ENCODE data around the gene DCLK3.

Gene DCLK3

GRCh38 chr3:36709826-36710365, 54.5 kb downstream of the DCLK3 start:
- FAIRE-seq (no peak), DNase-seq (ENCODE audit: insufficient read length, low spot score) (no peak)

GRCh38 chr3:36709281-36709680, 55.1 kb downstream of the DCLK3 start:
- FAIRE-seq = no peak

GRCh38 chr3:36707623-36708409, 56.5 kb downstream of the DCLK3 start:
- no peak for DNase-seq (ENCODE audit: insufficient read length, low spot score)
- FAIRE-seq = no peak

More at GRCh38 chr3:36709281-36709680, 55.1 kb downstream of the DCLK3 start:
- no peak for DNase-seq (ENCODE audit: insufficient read length, low spot score)

GRCh38 chr3:36705015-36705414, 59.3 kb downstream of the DCLK3 start:
- DNase-seq (ENCODE audit: insufficient read length, low spot score) (no peak), FAIRE-seq (no peak)

GRCh38 chr3:36704280-36704679, 60.1 kb downstream of the DCLK3 start:
- DNase-seq (ENCODE audit: insufficient read length, low spot score) (no peak), FAIRE-seq (no peak)

- peak; percentile 35 for FAIRE-seq
Observed at GRCh38 chr3:36701249-36701572, 63.1 kb downstream of the DCLK3 start.

GRCh38 chr3:36700537-36701248, 63.7 kb downstream of the DCLK3 start:
- FAIRE-seq (peak; percentile 89), DNase-seq (ENCODE audit: insufficient read length, low spot score) (peak; percentile 29)

More at GRCh38 chr3:36701249-36701572, 63.1 kb downstream of the DCLK3 start:
- no peak for DNase-seq (ENCODE audit: insufficient read length, low spot score)

GRCh38 chr3:36698314-36698713, 66.0 kb downstream of the DCLK3 start:
- no peak for FAIRE-seq
- DNase-seq (ENCODE audit: insufficient read length, low spot score) = no peak

- FAIRE-seq (no peak), DNase-seq (ENCODE audit: insufficient read length, low spot score) (no peak)
Observed at GRCh38 chr3:36697229-36698001, 66.9 kb downstream of the DCLK3 start.

- DNase-seq (ENCODE audit: insufficient read length, low spot score) = no peak
- FAIRE-seq = no peak
Observed at GRCh38 chr3:36696799-36697198, 67.6 kb downstream of the DCLK3 start.

GRCh38 chr3:36695769-36696137, 68.6 kb downstream of the DCLK3 start:
- FAIRE-seq = no peak
- no peak for DNase-seq (ENCODE audit: insufficient read length, low spot score)

- no peak for FAIRE-seq
- no peak for DNase-seq (ENCODE audit: insufficient read length, low spot score)
Observed at GRCh38 chr3:36695113-36695768, 69.1 kb downstream of the DCLK3 start.

GRCh38 chr3:36693670-36694069, 70.7 kb downstream of the DCLK3 start:
- no peak for FAIRE-seq
- DNase-seq (ENCODE audit: insufficient read length, low spot score) = no peak

- FAIRE-seq (no peak), DNase-seq (ENCODE audit: insufficient read length, low spot score) (no peak)
Observed at GRCh38 chr3:36689560-36689959, 74.8 kb downstream of the DCLK3 start.

GRCh38 chr3:36688815-36689214, 75.5 kb downstream of the DCLK3 start:
- FAIRE-seq (no peak), DNase-seq (ENCODE audit: insufficient read length, low spot score) (no peak)

- FAIRE-seq (no peak), DNase-seq (ENCODE audit: insufficient read length, low spot score) (no peak)
Observed at GRCh38 chr3:36686516-36686915, 77.8 kb downstream of the DCLK3 start.

- no peak for FAIRE-seq
- DNase-seq (ENCODE audit: insufficient read length, low spot score) = no peak
Observed at GRCh38 chr3:36681867-36682266, 82.5 kb downstream of the DCLK3 start.

GRCh38 chr3:36680952-36681351, 83.4 kb downstream of the DCLK3 start:
- FAIRE-seq (no peak), DNase-seq (ENCODE audit: insufficient read length, low spot score) (no peak)

GRCh38 chr3:36679384-36680200, 84.8 kb downstream of the DCLK3 start:
- FAIRE-seq = no peak
- no peak for DNase-seq (ENCODE audit: insufficient read length, low spot score)

Measured in GM19239 (cell line).